ENCODE measurements around the gene CDX2.

Gene CDX2

GRCh38 chr13:27919934-27920676 lies 49.0 kb downstream of the CDX2 start, which contains the start of gene PDX1:
Gene PDX1, plus strand, starts transcription at chr13:27920000. Its CDS starts 139 bp downstream, at chr13:27920139.
- Histone ChIP-seq H3K4me2 (ENCODE audit: low read length) (no peak within 1 kb of the TSS), H4K20me1 (ENCODE audit: control insufficient read depth, insufficient read depth, low read depth, low read length) (no peaks in the 10 kb centered on the region), H3F3A (ENCODE audit: control insufficient read depth, insufficient read depth) (no peaks in the 10 kb centered on the region), H3K27ac (ENCODE audit: low read depth, low read length) (no peak within 1 kb of the TSS), H3K36me3 (ENCODE audit: control insufficient read depth, low read length) (no peaks in the 10 kb centered on the region), H3K4me1 (ENCODE audit: control insufficient read depth, low read length) (no peaks in the 10 kb centered on the region), H3K27me3 (ENCODE audit: control insufficient read depth, low read length) (peaks cover 39% of the 10 kb centered on the region), H3K9me2 (replicated peaks; ENCODE audit: control insufficient read depth, low read length) (no peaks in the 10 kb centered on the region), H3K79me2 (ENCODE audit: control insufficient read depth, low read length) (no peaks in the 10 kb centered on the region), H3K9me3 (ENCODE audit: control insufficient read depth, insufficient read depth, low read length) (no peaks in the 10 kb centered on the region), H3K4me3 (ENCODE audit: low read length) (no peak within 1 kb of the TSS)
- TF ChIP-seq EZH2phosphoT487 (IDR thresholded peaks at IDR 0.05; ENCODE audit: borderline replicate concordance, low read length) = no peak
- TF ChIP-seq, protein P1, sequence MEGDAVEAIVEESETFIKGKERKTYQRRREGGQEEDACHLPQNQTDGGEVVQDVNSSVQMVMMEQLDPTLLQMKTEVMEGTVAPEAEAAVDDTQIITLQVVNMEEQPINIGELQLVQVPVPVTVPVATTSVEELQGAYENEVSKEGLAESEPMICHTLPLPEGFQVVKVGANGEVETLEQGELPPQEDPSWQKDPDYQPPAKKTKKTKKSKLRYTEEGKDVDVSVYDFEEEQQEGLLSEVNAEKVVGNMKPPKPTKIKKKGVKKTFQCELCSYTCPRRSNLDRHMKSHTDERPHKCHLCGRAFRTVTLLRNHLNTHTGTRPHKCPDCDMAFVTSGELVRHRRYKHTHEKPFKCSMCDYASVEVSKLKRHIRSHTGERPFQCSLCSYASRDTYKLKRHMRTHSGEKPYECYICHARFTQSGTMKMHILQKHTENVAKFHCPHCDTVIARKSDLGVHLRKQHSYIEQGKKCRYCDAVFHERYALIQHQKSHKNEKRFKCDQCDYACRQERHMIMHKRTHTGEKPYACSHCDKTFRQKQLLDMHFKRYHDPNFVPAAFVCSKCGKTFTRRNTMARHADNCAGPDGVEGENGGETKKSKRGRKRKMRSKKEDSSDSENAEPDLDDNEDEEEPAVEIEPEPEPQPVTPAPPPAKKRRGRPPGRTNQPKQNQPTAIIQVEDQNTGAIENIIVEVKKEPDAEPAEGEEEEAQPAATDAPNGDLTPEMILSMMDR (IDR thresholded peaks at IDR 0.05; ENCODE audit: low read depth, low read length, poor library complexity, severe bottlenecking) = no peak

- TF ChIP-seq, protein P1 (IDR thresholded peaks at IDR 0.05; ENCODE audit: low read depth, low read length, poor library complexity, severe bottlenecking) = no peak
- TF ChIP-seq EZH2phosphoT487 (IDR thresholded peaks at IDR 0.05; ENCODE audit: borderline replicate concordance, low read length) = no peak
- no peaks in the 10 kb centered on the region for H3K4me1 ChIP-seq (ENCODE audit: control insufficient read depth, low read length)
- no peaks in the 10 kb centered on the region for H3K9me3 ChIP-seq (ENCODE audit: control insufficient read depth, insufficient read depth, low read length)
- H4K20me1 ChIP-seq (ENCODE audit: control insufficient read depth, insufficient read depth, low read depth, low read length) = no peaks in the 10 kb centered on the region
- H3K36me3 ChIP-seq (ENCODE audit: control insufficient read depth, low read length) = no peaks in the 10 kb centered on the region
- H3F3A ChIP-seq (ENCODE audit: control insufficient read depth, insufficient read depth) = no peaks in the 10 kb centered on the region
- no peak overlapping the region for H3K27ac ChIP-seq (ENCODE audit: low read depth, low read length)
- H3K4me2 ChIP-seq (ENCODE audit: low read length) = no peak overlapping the region
- no peaks in the 10 kb centered on the region for H3K9me2 ChIP-seq (replicated peaks; ENCODE audit: control insufficient read depth, low read length)
- peaks cover 39% of the 10 kb centered on the region for H3K27me3 ChIP-seq (ENCODE audit: control insufficient read depth, low read length)
- no peaks in the 10 kb centered on the region for H3K79me2 ChIP-seq (ENCODE audit: control insufficient read depth, low read length)
- H3K4me3 ChIP-seq (ENCODE audit: low read length) = no peak overlapping the region
Measured at GRCh38 chr13:27919659-27919933, 49.5 kb downstream of the CDX2 start.

DNA sequence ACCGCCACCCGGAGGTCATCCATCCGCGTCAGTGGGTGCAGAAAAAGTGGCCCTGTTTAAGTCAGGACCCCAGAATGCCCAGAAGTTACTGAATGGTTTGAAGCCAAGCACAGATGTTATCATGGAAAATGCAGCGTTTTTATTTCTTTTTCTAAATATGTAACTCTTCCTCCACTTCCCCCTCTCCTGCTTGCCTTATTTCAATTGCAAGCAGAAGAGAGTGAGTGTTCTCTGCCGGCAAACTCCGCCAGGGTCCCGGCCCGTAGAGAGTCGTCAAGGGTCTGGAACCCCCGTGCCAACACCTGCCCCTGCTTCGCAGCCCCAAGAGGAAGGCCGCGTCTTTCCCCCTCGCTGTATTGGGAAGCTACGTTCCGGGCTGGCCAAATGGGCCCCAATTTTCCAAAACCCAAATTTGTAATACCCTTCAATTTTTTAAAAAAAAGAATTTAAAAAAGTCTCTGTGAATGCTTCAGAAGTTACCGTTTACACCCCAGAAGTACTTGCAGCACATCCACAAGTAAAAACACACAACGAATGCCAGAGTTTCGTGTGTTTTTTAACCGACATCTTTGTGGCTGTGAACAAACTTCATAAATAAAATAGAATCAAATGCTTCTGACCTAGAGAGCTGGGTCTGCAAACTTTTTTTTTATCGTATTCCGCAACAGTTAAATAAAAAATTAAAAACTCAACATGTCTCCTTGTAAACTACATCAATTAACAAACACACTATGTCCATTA lies 50.0 kb downstream of the CDX2 start:
- H3K27me3 ChIP-seq (ENCODE audit: control insufficient read depth, low read length) = peaks cover 39% of the 10 kb centered on the region
- H3K4me1 ChIP-seq (ENCODE audit: control insufficient read depth, low read length) = no peaks in the 10 kb centered on the region
- H3K4me2 ChIP-seq (ENCODE audit: low read length) = no peak overlapping the region
- no peaks in the 10 kb centered on the region for H3K36me3 ChIP-seq (ENCODE audit: control insufficient read depth, low read length)
- no peaks in the 10 kb centered on the region for H3K9me3 ChIP-seq (ENCODE audit: control insufficient read depth, insufficient read depth, low read length)
- H3K27ac ChIP-seq (ENCODE audit: low read depth, low read length) = no peak overlapping the region
- no peak overlapping the region for H3K4me3 ChIP-seq (ENCODE audit: low read length)
- H4K20me1 ChIP-seq (ENCODE audit: control insufficient read depth, insufficient read depth, low read depth, low read length) = no peaks in the 10 kb centered on the region
- no peak for TF ChIP-seq EZH2phosphoT487 (IDR thresholded peaks at IDR 0.05; ENCODE audit: borderline replicate concordance, low read length)
- TF ChIP-seq, protein P1 (IDR thresholded peaks at IDR 0.05; ENCODE audit: low read depth, low read length, poor library complexity, severe bottlenecking) = no peak
- H3K79me2 ChIP-seq (ENCODE audit: control insufficient read depth, low read length) = no peaks in the 10 kb centered on the region
- H3F3A ChIP-seq (ENCODE audit: control insufficient read depth, insufficient read depth) = no peaks in the 10 kb centered on the region
- H3K9me2 ChIP-seq (replicated peaks; ENCODE audit: control insufficient read depth, low read length) = no peaks in the 10 kb centered on the region
